ENCODE results near the gene DENND4A. TPM values are rescaled to one million over a fixed set of nuclear protein-coding genes. Genes with fewer than 3 reads are reported as not detected.

The DENND4A gene
- total RNA-seq, 4 donors from 2014 or later, result 17.7 to 34.3 (median 25.4) TPM

- Histone ChIP-seq H3K36me3 (peaks cover 0 to 20% (median 0%) of the 10 kb centered on the region in 4 donors), H3K4me3 (no peak overlapping the region), H3K27me3 (no peaks in the 10 kb centered on the region), H3K27ac (replicated peaks in 1 of 4) (no peak overlapping the region), H3K9me3 (no peaks in the 10 kb centered on the region), H3K4me1 (peaks cover 0 to 13% (median 11%) of the 10 kb centered on the region in 4 donors)
- intact Hi-C loops (cut with DNase I), result no loop called here
- no peak for DNase-seq (ENCODE audit: extremely low spot score)
- no peak for TF ChIP-seq EP300 (IDR thresholded peaks at IDR 0.05)
- 94% methylated on average over 2 of the region's 2 CpGs for WGBS
Measured at GRCh38 chr15:65761210-65761926, 30.7 kb downstream of the DENND4A start.

- no peak for DNase-seq (ENCODE audit: extremely low spot score)
- H3K9me3 ChIP-seq, result no peaks in the 10 kb centered on the region
- H3K27me3 ChIP-seq, result no peaks in the 10 kb centered on the region
- TF ChIP-seq, protein P1, sequence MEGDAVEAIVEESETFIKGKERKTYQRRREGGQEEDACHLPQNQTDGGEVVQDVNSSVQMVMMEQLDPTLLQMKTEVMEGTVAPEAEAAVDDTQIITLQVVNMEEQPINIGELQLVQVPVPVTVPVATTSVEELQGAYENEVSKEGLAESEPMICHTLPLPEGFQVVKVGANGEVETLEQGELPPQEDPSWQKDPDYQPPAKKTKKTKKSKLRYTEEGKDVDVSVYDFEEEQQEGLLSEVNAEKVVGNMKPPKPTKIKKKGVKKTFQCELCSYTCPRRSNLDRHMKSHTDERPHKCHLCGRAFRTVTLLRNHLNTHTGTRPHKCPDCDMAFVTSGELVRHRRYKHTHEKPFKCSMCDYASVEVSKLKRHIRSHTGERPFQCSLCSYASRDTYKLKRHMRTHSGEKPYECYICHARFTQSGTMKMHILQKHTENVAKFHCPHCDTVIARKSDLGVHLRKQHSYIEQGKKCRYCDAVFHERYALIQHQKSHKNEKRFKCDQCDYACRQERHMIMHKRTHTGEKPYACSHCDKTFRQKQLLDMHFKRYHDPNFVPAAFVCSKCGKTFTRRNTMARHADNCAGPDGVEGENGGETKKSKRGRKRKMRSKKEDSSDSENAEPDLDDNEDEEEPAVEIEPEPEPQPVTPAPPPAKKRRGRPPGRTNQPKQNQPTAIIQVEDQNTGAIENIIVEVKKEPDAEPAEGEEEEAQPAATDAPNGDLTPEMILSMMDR (IDR thresholded peaks at IDR 0.05), result no peak
- TF ChIP-seq EP300 (IDR thresholded peaks at IDR 0.05) (no peak), POLR2A (IDR thresholded peaks at IDR 0.05; ENCODE audit: low read depth) (no peak), POLR2AphosphoS5 (IDR thresholded peaks at IDR 0.05) (no peak)
- peaks cover 0 to 33% (median 8%) of the 10 kb centered on the region in 4 donors for H3K36me3 ChIP-seq
- intact Hi-C loops (cut with DNase I), result no loop called here
- H3K4me3 ChIP-seq, result no peak overlapping the region
- peaks cover 0 to 10% (median 6%) of the 10 kb centered on the region in 4 donors for H3K4me1 ChIP-seq
- H3K27ac ChIP-seq (replicated peaks in 1 of 4), result no peak overlapping the region
- WGBS, result 92% methylated on average over 5 of the region's 5 CpGs
Measured at GRCh38 chr15:65759441-65759840, 32.7 kb downstream of the DENND4A start.

DNA sequence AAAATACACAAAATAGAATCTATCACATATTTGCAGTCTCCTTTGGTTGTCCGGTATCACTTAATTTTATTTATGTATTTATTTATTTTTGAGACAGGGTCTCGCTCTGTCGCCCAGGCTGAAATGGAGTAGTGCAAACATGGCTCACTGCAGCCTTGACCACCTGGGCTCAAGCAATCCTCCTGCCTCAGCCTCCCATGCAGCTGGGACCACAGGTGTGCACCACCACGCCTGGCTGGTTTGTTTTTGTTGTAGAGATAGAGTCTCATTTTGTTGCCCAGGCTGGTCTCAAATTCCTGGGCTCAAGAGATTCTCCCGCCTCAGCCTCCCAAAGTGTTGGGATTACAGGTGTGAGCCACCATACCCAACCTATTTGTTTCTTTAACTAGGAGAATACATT lies 33.9 kb downstream of the DENND4A start:
- peaks cover 0 to 33% (median 8%) of the 10 kb centered on the region in 4 donors for H3K36me3 ChIP-seq
- WGBS, result 98% methylated on average over 5 of the region's 5 CpGs
- peaks cover 0 to 3% (median 2%) of the 10 kb centered on the region in 4 donors for H3K4me1 ChIP-seq
- H3K9me3 ChIP-seq, result no peaks in the 10 kb centered on the region
- no peak overlapping the region for H3K27ac ChIP-seq (replicated peaks in 1 of 4)
- TF ChIP-seq POLR2AphosphoS5 (IDR thresholded peaks at IDR 0.05) (no peak), POLR2A (IDR thresholded peaks at IDR 0.05; ENCODE audit: low read depth) (no peak), EP300 (IDR thresholded peaks at IDR 0.05) (no peak)
- TF ChIP-seq, protein P1 (IDR thresholded peaks at IDR 0.05), result no peak
- no peaks in the 10 kb centered on the region for H3K27me3 ChIP-seq
- intact Hi-C loops (cut with DNase I), result no loop called here
- DNase-seq (ENCODE audit: extremely low spot score), result no peak
- no peak overlapping the region for H3K4me3 ChIP-seq

GRCh38 chr15:65757256-65757655 lies 34.8 kb downstream of the DENND4A start:
- intact Hi-C loops (cut with DNase I), result no loop called here
- no peak overlapping the region for H3K27ac ChIP-seq (replicated peaks in 1 of 4)
- H3K4me1 ChIP-seq, result no peaks in the 10 kb centered on the region
- 100% methylated on average over 2 of the region's 2 CpGs for WGBS
- peaks cover 0 to 33% (median 8%) of the 10 kb centered on the region in 4 donors for H3K36me3 ChIP-seq
- no peak for DNase-seq (ENCODE audit: extremely low spot score)
- H3K9me3 ChIP-seq, result no peaks in the 10 kb centered on the region
- H3K4me3 ChIP-seq, result no peak overlapping the region
- TF ChIP-seq POLR2A (IDR thresholded peaks at IDR 0.05; ENCODE audit: low read depth), result no peak
- no peak for TF ChIP-seq EP300 (IDR thresholded peaks at IDR 0.05)
- TF ChIP-seq, protein P1 (IDR thresholded peaks at IDR 0.05), result no peak
- TF ChIP-seq POLR2AphosphoS5 (IDR thresholded peaks at IDR 0.05), result no peak
- H3K27me3 ChIP-seq, result no peaks in the 10 kb centered on the region

DNA sequence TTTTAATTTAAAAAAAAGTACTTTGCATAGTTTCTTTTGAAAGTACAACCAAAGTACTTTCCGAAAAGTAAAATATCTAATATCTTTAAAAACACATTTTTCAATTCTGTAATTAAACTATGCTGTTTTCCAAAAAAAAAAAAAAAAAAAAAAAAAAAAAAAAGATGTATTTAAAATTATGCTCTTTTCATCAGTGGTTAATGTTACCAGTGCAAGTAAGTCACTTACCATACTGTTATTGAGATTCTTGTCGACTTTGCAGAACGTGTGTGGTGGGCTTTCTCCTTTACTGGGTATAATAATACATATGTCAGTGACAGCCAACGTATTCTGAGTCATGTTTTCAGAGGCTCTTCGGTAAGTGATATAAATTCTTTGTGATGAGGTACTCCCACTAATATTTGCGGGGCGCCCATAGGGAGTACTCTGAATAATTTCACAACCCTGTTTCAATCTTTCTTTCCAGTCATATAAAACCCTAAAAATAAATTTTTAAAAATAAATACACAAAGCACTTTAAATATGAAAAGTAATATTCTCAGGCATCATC lies 39.9 kb downstream of the DENND4A start:
- H3K27me3 ChIP-seq, result no peaks in the 10 kb centered on the region
- WGBS, result 74% methylated on average over 7 of the region's 7 CpGs
- H3K9me3 ChIP-seq, result no peaks in the 10 kb centered on the region
- no peak for DNase-seq (ENCODE audit: extremely low spot score)
- no peak for TF ChIP-seq POLR2AphosphoS5 (IDR thresholded peaks at IDR 0.05)
- no peak for TF ChIP-seq POLR2A (IDR thresholded peaks at IDR 0.05; ENCODE audit: low read depth)
- TF ChIP-seq EP300 (IDR thresholded peaks at IDR 0.05), result no peak
- TF ChIP-seq, protein P1 (IDR thresholded peaks at IDR 0.05), result no peak
- no peak overlapping the region for H3K27ac ChIP-seq (replicated peaks in 1 of 4)
- no peaks in the 10 kb centered on the region for H3K4me1 ChIP-seq
- intact Hi-C loops (cut with DNase I), result no loop called here
- H3K4me3 ChIP-seq, result no peak overlapping the region
- H3K36me3 ChIP-seq, result peaks cover 0 to 34% (median 15%) of the 10 kb centered on the region in 4 donors
